HL-60 (cell line): Measurements from ENCODE around the gene AMPD1.

Experiments
- DNase-seq, 2 experiments: peaks; one replicate each; pipeline ENCODE4 v3.0.0-alpha.2; 2010 to 2020; ENCODE audit warnings: low read depth in 1 of 2, low spot score in 1 of 2
- H3K27ac ChIP-seq: fragments of 250-450 bp; sonication (Bioruptor Pico); replicated peaks from 2 replicates; pipeline ENCODE4 v1.5.1; 2020; ENCODE audit warnings: mild to moderate bottlenecking, moderate library complexity
- H3K27me3 ChIP-seq: fragments of 250-450 bp; sonication (Bioruptor Pico); 2 replicates; pipeline ENCODE4 v1.5.1; 2021; ENCODE audit warnings: mild to moderate bottlenecking, moderate library complexity; ENCODE audit not compliant: insufficient read depth, poor library complexity, severe bottlenecking
- H3K4me3 ChIP-seq: replicated peaks from 2 replicates; pipeline ENCODE4 v1.5.1; 2011; ENCODE audit warnings: mild to moderate bottlenecking, control low read depth, low read length; ENCODE audit not compliant: insufficient read depth
- GABPA ChIP-seq: IDR thresholded peaks from 2 replicates; pipeline ENCODE4 v1.6.1; 2012; ENCODE audit warnings: low read depth
- POLR2AphosphoS5 ChIP-seq: IDR thresholded peaks from 2 replicates; pipeline ENCODE4 v1.6.1; 2012; ENCODE audit warnings: low read depth
- SPI1 ChIP-seq: IDR thresholded peaks from 2 replicates; pipeline ENCODE4 v1.6.1; 2012; ENCODE audit warnings: low read depth, mild to moderate bottlenecking, borderline replicate concordance
- TF ChIP-seq, protein P1 (sequence below): IDR thresholded peaks from one replicate; pipeline ENCODE4 v1.5.1; 2011; ENCODE audit warnings: low read length, control low read depth, inconsistent platforms; ENCODE audit not compliant: insufficient read depth
- TF ChIP-seq, protein P2 (sequence below): IDR thresholded peaks from 2 replicates; pipeline ENCODE4 v1.6.1; 2012; ENCODE audit warnings: low read depth; ENCODE audit not compliant: insufficient replicate concordance

The AMPD1 gene

DNA sequence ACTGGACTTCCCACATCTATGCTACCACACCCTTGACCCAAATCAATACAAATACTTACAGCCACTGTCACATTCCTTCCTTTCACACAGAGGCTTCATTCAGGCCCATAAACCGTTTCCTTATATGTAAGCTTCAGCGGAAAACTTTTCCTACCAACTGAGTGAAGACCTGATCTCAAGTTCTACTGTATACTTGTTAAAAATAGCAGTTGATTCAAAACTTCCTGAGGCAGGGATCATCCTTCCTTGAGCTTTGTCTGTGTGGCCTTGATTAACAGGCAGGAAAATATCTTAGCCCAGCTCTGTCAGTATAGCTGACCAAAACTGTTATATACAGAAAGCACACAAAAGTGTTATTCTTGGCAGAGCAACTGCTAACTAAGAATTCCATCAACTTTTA, 68.2 kb downstream of the AMPD1 start:
- Histone ChIP-seq H3K27me3 (peaks cover 2% of the 10 kb centered on the region), H3K27ac (no peak overlapping the region), H3K4me3 (no peak overlapping the region)
- DNase-seq: no peak
- TF ChIP-seq, protein P1, sequence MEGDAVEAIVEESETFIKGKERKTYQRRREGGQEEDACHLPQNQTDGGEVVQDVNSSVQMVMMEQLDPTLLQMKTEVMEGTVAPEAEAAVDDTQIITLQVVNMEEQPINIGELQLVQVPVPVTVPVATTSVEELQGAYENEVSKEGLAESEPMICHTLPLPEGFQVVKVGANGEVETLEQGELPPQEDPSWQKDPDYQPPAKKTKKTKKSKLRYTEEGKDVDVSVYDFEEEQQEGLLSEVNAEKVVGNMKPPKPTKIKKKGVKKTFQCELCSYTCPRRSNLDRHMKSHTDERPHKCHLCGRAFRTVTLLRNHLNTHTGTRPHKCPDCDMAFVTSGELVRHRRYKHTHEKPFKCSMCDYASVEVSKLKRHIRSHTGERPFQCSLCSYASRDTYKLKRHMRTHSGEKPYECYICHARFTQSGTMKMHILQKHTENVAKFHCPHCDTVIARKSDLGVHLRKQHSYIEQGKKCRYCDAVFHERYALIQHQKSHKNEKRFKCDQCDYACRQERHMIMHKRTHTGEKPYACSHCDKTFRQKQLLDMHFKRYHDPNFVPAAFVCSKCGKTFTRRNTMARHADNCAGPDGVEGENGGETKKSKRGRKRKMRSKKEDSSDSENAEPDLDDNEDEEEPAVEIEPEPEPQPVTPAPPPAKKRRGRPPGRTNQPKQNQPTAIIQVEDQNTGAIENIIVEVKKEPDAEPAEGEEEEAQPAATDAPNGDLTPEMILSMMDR: no peak
- TF ChIP-seq POLR2AphosphoS5: no peak
- no peak for TF ChIP-seq SPI1
- TF ChIP-seq, protein P2, sequence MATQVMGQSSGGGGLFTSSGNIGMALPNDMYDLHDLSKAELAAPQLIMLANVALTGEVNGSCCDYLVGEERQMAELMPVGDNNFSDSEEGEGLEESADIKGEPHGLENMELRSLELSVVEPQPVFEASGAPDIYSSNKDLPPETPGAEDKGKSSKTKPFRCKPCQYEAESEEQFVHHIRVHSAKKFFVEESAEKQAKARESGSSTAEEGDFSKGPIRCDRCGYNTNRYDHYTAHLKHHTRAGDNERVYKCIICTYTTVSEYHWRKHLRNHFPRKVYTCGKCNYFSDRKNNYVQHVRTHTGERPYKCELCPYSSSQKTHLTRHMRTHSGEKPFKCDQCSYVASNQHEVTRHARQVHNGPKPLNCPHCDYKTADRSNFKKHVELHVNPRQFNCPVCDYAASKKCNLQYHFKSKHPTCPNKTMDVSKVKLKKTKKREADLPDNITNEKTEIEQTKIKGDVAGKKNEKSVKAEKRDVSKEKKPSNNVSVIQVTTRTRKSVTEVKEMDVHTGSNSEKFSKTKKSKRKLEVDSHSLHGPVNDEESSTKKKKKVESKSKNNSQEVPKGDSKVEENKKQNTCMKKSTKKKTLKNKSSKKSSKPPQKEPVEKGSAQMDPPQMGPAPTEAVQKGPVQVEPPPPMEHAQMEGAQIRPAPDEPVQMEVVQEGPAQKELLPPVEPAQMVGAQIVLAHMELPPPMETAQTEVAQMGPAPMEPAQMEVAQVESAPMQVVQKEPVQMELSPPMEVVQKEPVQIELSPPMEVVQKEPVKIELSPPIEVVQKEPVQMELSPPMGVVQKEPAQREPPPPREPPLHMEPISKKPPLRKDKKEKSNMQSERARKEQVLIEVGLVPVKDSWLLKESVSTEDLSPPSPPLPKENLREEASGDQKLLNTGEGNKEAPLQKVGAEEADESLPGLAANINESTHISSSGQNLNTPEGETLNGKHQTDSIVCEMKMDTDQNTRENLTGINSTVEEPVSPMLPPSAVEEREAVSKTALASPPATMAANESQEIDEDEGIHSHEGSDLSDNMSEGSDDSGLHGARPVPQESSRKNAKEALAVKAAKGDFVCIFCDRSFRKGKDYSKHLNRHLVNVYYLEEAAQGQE: no peak
- TF ChIP-seq GABPA: no peak

DNA sequence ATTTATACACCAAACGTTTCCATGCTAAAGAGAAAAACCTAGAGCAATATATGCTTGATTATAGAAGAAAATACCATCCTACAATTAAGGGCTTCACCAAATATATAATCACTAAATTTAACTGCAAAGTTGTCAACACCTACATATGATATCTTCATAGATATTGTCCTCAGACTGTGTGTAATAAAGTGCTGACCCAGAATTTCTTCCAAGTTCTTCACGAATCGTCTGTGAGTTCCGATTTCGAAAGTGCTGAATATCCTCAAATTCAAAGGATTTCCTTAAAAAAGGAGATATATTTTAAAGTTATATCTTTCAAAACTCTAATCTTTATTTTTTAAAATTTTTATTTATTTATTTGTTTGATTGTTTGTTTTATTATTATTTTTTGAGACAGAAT, 72.0 kb downstream of the AMPD1 start:
- Histone ChIP-seq H3K4me3 (no peak overlapping the region), H3K27ac (no peak overlapping the region), H3K27me3 (peaks cover 10% of the 10 kb centered on the region)
- DNase-seq: no peak
- TF ChIP-seq, protein P1: no peak
- TF ChIP-seq, protein P2: no peak
- TF ChIP-seq SPI1: no peak
- TF ChIP-seq POLR2AphosphoS5: no peak
- no peak for TF ChIP-seq GABPA
